ENCODE data around the gene OR7A5. TPM values are rescaled to one million over a fixed set of nuclear protein-coding genes. Genes with fewer than 3 reads are reported as not detected.

The OR7A5 gene
- total RNA-seq, 1 experiment from 2014 or later: not detected

- Histone ChIP-seq H3K9ac (ENCODE audit: extremely low read depth, insufficient read length, low read length) (no peak overlapping the region), H3K4me2 (ENCODE audit: insufficient read depth, insufficient read length, low read length) (no peak overlapping the region), H4K5ac (ENCODE audit: insufficient read length, low read depth, low read length) (no peak overlapping the region), H3K79me2 (ENCODE audit: insufficient read depth, low read length) (no peaks in the 10 kb centered on the region), H3T11ph (ENCODE audit: low read length) (no peak overlapping the region), H2BK120ac (ENCODE audit: low read depth, low read length, poor library complexity, severe bottlenecking) (no peak overlapping the region), H3K79me1 (ENCODE audit: insufficient read depth, low read depth, low read length, poor library complexity, severe bottlenecking) (no peaks in the 10 kb centered on the region), H3K27me3 (ENCODE audit: insufficient read depth, low read length) (no peaks in the 10 kb centered on the region), H3K14ac (ENCODE audit: insufficient read depth, low read length) (no peak overlapping the region), H3K56ac (ENCODE audit: insufficient read length, low read depth, low read length) (no peak overlapping the region), H4K91ac (ENCODE audit: insufficient read length, low read depth, low read length) (no peak overlapping the region), H2AFZ (ENCODE audit: low read length) (no peak overlapping the region), H3K4me1 (ENCODE audit: insufficient read depth, low read length) (no peaks in the 10 kb centered on the region), H4K8ac (replicated peaks; ENCODE audit: insufficient read length, low read depth, low read length) (no peak overlapping the region), H2BK12ac (ENCODE audit: insufficient read length, low read depth, low read length) (no peak overlapping the region), H2AK5ac (ENCODE audit: insufficient read length, low read length) (no peak overlapping the region), H3K27ac (ENCODE audit: insufficient read length, low read depth, low read length) (no peak overlapping the region), H4K20me1 (ENCODE audit: control insufficient read depth, insufficient read depth, insufficient read length) (no peaks in the 10 kb centered on the region), H3K18ac (ENCODE audit: insufficient read length, low read depth, low read length) (no peak overlapping the region), H2BK15ac (ENCODE audit: low read depth, low read length) (no peak overlapping the region), H3K23ac (ENCODE audit: insufficient read length, low read depth, low read length) (no peak overlapping the region), H2BK5ac (ENCODE audit: insufficient read length, low read length) (no peak overlapping the region), H3K9me3 (ENCODE audit: control insufficient read depth, low read depth, low read length) (no peaks in the 10 kb centered on the region), H2BK20ac (ENCODE audit: low read depth, low read length, poor library complexity, severe bottlenecking) (no peak overlapping the region), H3K4ac (ENCODE audit: low read depth, low read length) (no peak overlapping the region), H3K23me2 (ENCODE audit: insufficient read length, low read depth, low read length, poor library complexity, severe bottlenecking) (no peaks in the 10 kb centered on the region)
- H3K4me3 Mint-ChIP-seq: no peak overlapping the region
- H3K36me3 Mint-ChIP-seq (ENCODE audit: insufficient read depth in 1 of 3, low read depth in 3 of 3): peaks cover 0 to 24% (median 0%) of the 10 kb centered on the region in 3 experiments; a peak in 3 of 7 replicates
- no peak overlapping the region for H3K27ac Mint-ChIP-seq
- H3K27me3 Mint-ChIP-seq (ENCODE audit: low read depth): no peaks in the 10 kb centered on the region; the same call in 1 of the 2 replicates
- DNase-seq: no peak
- no peaks in the 10 kb centered on the region for H3K4me1 Mint-ChIP-seq
- peaks cover 36 to 95% of the 10 kb centered on the region in 2 experiments for H3K9me3 Mint-ChIP-seq
- WGBS (ENCODE audit: extremely low coverage, insufficient read length, low lambda C conversion rate): 100% methylated on average over 1 of the region's 8 CpGs
- TF ChIP-seq CTCF (conservative IDR thresholded peaks at IDR 0.05): no peak
These were observed 16.4 kb downstream of the OR7A5 start for GRCh38 chr19:14818588-14818987.

Measured in H9 (cell line).